Measurements from ENCODE around the gene DLG2. TPM values are rescaled to one million over a fixed set of nuclear protein-coding genes. Genes with fewer than 3 reads are reported as not detected.

DLG2 gene
- total and polyA plus RNA-seq, 2 donors (not counting 3 experiments of a cell fraction or from before 2014, with no cell fraction given) = 0.15 to 1.1 TPM

- ChIA-PET CTCF (no interaction called here), POLR2A (no interaction called here)
- no peak overlapping the region for H3K9ac ChIP-seq (replicated peaks; ENCODE audit: extremely low read depth, insufficient read depth, low read length)
- no peak overlapping the region for H2AFZ ChIP-seq (ENCODE audit: low read depth, low read length)
- H3K4me1 ChIP-seq (ENCODE audit: control insufficient read depth, extremely low read depth, insufficient read depth, low read length) = no peaks in the 10 kb centered on the region
- no peak for DNase-seq (ENCODE audit: low read depth, low spot score)
- no peaks in the 10 kb centered on the region for H3K9me1 ChIP-seq (replicated peaks; ENCODE audit: control insufficient read depth, extremely low read depth, insufficient read depth, low read length)
- H3K4me3 ChIP-seq (replicated peaks in 1 of 3; ENCODE audit: insufficient read depth in 1 of 3, low read depth in 1 of 3, low read length in 3 of 3) = no peak overlapping the region
- no TSS peak for BruUV-seq (replicated peaks)
- no peak overlapping the region for H3K27ac ChIP-seq (ENCODE audit: insufficient read depth, low read depth, low read length)
- no peaks in the 10 kb centered on the region for H3K27me3 ChIP-seq (ENCODE audit: control insufficient read depth in 2 of 2, insufficient read depth in 2 of 2, low read length in 2 of 2)
- H3K79me2 ChIP-seq (ENCODE audit: control insufficient read depth, insufficient read depth, low read length) = no peaks in the 10 kb centered on the region
- H3K9me3 ChIP-seq (replicated peaks; ENCODE audit: control insufficient read depth, insufficient read depth, low read length) = peaks cover 2% of the 10 kb centered on the region
- intact Hi-C loops (cut with micrococcal nuclease) (no loop called here), dilution Hi-C loops (cut with MboI; ENCODE audit: extremely low pct_ligation_motif_present, low sequenced_read_pairs) (no loop called here)
- TF ChIP-seq EZH2 (IDR thresholded peaks at IDR 0.05; ENCODE audit: borderline replicate concordance, low read depth, low read length, severe bottlenecking) = no peak
- TF ChIP-seq JUN (IDR thresholded peaks at IDR 0.05; ENCODE audit: borderline replicate concordance, insufficient read depth, insufficient read length, low read depth) = no peak
- TF ChIP-seq FOS (IDR thresholded peaks at IDR 0.05; ENCODE audit: borderline replicate concordance, insufficient read depth, low read length) = no peak
- no peak for TF ChIP-seq POLR2AphosphoS5 (IDR thresholded peaks at IDR 0.05; ENCODE audit: insufficient read depth, low read depth, low read length)
- TF ChIP-seq POLR2A (IDR thresholded peaks at IDR 0.05; ENCODE audit: low read depth, low read length) = no peak
- no peak for TF ChIP-seq GATA2 (IDR thresholded peaks at IDR 0.05; ENCODE audit: insufficient read depth, insufficient read length, low read depth, low read length)
- no peak for TF ChIP-seq MYC (IDR thresholded peaks at IDR 0.05; ENCODE audit: low read depth, low read length)
- TF ChIP-seq MAX (IDR thresholded peaks at IDR 0.05; ENCODE audit: insufficient read depth, insufficient read length) = no peak
- TF ChIP-seq CTCF (IDR thresholded peaks at IDR 0.05; ENCODE audit: extremely low read depth in 1 of 2, insufficient read depth in 1 of 2, low read depth in 1 of 2, low read length in 2 of 2) = no peak
- H3K36me3 ChIP-seq (ENCODE audit: control insufficient read depth in 2 of 2, extremely low read depth in 1 of 2, insufficient read depth in 2 of 2, low read length in 2 of 2) = no peaks in the 10 kb centered on the region
- no peak for FAIRE-seq
- no peaks in the 10 kb centered on the region for H4K20me1 ChIP-seq (replicated peaks; ENCODE audit: control insufficient read depth, extremely low read depth, insufficient read depth, low read length)
- no peak overlapping the region for H3K4me2 ChIP-seq (ENCODE audit: insufficient read depth, low read length)
Observed at GRCh38 chr11:85348945-85349344, 278.2 kb downstream of the DLG2 start.
